IPS-18a (cell line): ENCODE results near the gene DNMBP.
"Not testable (repeated sequence)": the region's sequence is repeated elsewhere in the genome, so short reads cannot be mapped to it uniquely, and the experiment has no call there.

Source experiments
- H3K27ac ChIP-seq: one replicate; pipeline ENCODE4 v1.5.1; 2013; ENCODE audit warnings: low read length
- H3K27me3 ChIP-seq: one replicate; pipeline ENCODE4 v1.6.1; 2013; ENCODE audit warnings: mild to moderate bottlenecking, low read length; ENCODE audit not compliant: control insufficient read depth, insufficient read depth
- H3K36me3 ChIP-seq: one replicate; pipeline ENCODE4 v1.6.1; 2013; ENCODE audit warnings: low read depth, low read length; ENCODE audit not compliant: control insufficient read depth
- H3K4me1 ChIP-seq: one replicate; pipeline ENCODE4 v1.6.1; 2013; ENCODE audit warnings: low read depth, low read length; ENCODE audit not compliant: control insufficient read depth
- H3K4me3 ChIP-seq: one replicate; pipeline ENCODE4 v1.5.1; 2013; ENCODE audit warnings: low read length
- H3K9ac ChIP-seq: one replicate; pipeline ENCODE4 v1.6.1; 2013; ENCODE audit warnings: mild to moderate bottlenecking, low read length, moderate library complexity
- H3K9me3 ChIP-seq: one replicate; pipeline ENCODE4 v1.6.1; 2013; ENCODE audit warnings: low read depth, low read length; ENCODE audit not compliant: control insufficient read depth

Gene DNMBP

GRCh38 chr10:99995713-99996112 lies 14.0 kb downstream of the DNMBP start:
- Histone ChIP-seq H3K4me1 (no peaks in the 10 kb centered on the region), H3K36me3 (no peaks in the 10 kb centered on the region), H3K9me3 (no peaks in the 10 kb centered on the region), H3K4me3 (no peak overlapping the region), H3K27ac (no peak overlapping the region), H3K9ac (no peak overlapping the region), H3K27me3 (no peaks in the 10 kb centered on the region)

GRCh38 chr10:99995269-99995668 lies 14.5 kb downstream of the DNMBP start:
- H3K27ac ChIP-seq = no peak overlapping the region
- H3K4me1 ChIP-seq = no peaks in the 10 kb centered on the region
- H3K36me3 ChIP-seq = no peaks in the 10 kb centered on the region
- H3K9ac ChIP-seq = no peak overlapping the region
- no peaks in the 10 kb centered on the region for H3K9me3 ChIP-seq
- H3K4me3 ChIP-seq = no peak overlapping the region
- no peaks in the 10 kb centered on the region for H3K27me3 ChIP-seq

- H3K27ac ChIP-seq = no peak overlapping the region
These were observed 14.9 kb downstream of the DNMBP start for GRCh38 chr10:99994801-99995200.

GRCh38 chr10:99993701-99994689 lies 15.8 kb downstream of the DNMBP start:
- no peaks in the 10 kb centered on the region for H3K27me3 ChIP-seq
- no peak overlapping the region for H3K9ac ChIP-seq
- H3K4me1 ChIP-seq = no peaks in the 10 kb centered on the region
- no peaks in the 10 kb centered on the region for H3K36me3 ChIP-seq
- H3K27ac ChIP-seq = no peak overlapping the region
- no peaks in the 10 kb centered on the region for H3K9me3 ChIP-seq
- H3K4me3 ChIP-seq = no peak overlapping the region

More at GRCh38 chr10:99994801-99995200, 14.9 kb downstream of the DNMBP start:
- H3K36me3 ChIP-seq = no peaks in the 10 kb centered on the region
- H3K27me3 ChIP-seq = no peaks in the 10 kb centered on the region
- H3K9me3 ChIP-seq = no peaks in the 10 kb centered on the region
- H3K4me3 ChIP-seq = no peak overlapping the region
- no peak overlapping the region for H3K9ac ChIP-seq
- H3K4me1 ChIP-seq = no peaks in the 10 kb centered on the region

GRCh38 chr10:99985637-99986036 lies 24.1 kb downstream of the DNMBP start:
- H3K9me3 ChIP-seq, H3K36me3 ChIP-seq, H3K27ac ChIP-seq, H3K4me1 ChIP-seq, H3K27me3 ChIP-seq, H3K9ac ChIP-seq, H3K4me3 ChIP-seq: not testable (repeated sequence)

- Histone ChIP-seq H3K9ac (no peak overlapping the region), H3K27ac (no peak overlapping the region), H3K36me3 (no peaks in the 10 kb centered on the region), H3K4me3 (no peak overlapping the region), H3K4me1 (no peaks in the 10 kb centered on the region), H3K9me3 (no peaks in the 10 kb centered on the region), H3K27me3 (no peaks in the 10 kb centered on the region)
These were observed 25.3 kb downstream of the DNMBP start for GRCh38 chr10:99984211-99985034.

GRCh38 chr10:99983280-99983988 lies 26.3 kb downstream of the DNMBP start:
- no peak overlapping the region for H3K9ac ChIP-seq
- H3K4me3 ChIP-seq = no peak overlapping the region
- H3K36me3 ChIP-seq = no peaks in the 10 kb centered on the region
- H3K27ac ChIP-seq = no peak overlapping the region
- no peaks in the 10 kb centered on the region for H3K9me3 ChIP-seq
- no peaks in the 10 kb centered on the region for H3K27me3 ChIP-seq
- no peaks in the 10 kb centered on the region for H3K4me1 ChIP-seq

- Histone ChIP-seq H3K27ac (no peak overlapping the region), H3K9me3 (no peaks in the 10 kb centered on the region), H3K27me3 (no peaks in the 10 kb centered on the region), H3K36me3 (no peaks in the 10 kb centered on the region), H3K9ac (no peak overlapping the region), H3K4me1 (peaks cover 4% of the 10 kb centered on the region), H3K4me3 (no peak overlapping the region)
These were observed 27.0 kb downstream of the DNMBP start for GRCh38 chr10:99982728-99983127.

GRCh38 chr10:99981581-99982199 lies 28.1 kb downstream of the DNMBP start:
- H3K36me3 ChIP-seq = no peaks in the 10 kb centered on the region
- H3K4me1 ChIP-seq = peaks cover 5% of the 10 kb centered on the region
- no peak overlapping the region for H3K9ac ChIP-seq
- no peaks in the 10 kb centered on the region for H3K27me3 ChIP-seq
- no peaks in the 10 kb centered on the region for H3K9me3 ChIP-seq
- no peak overlapping the region for H3K27ac ChIP-seq
- no peak overlapping the region for H3K4me3 ChIP-seq

- H3K4me1 ChIP-seq = peaks cover 5% of the 10 kb centered on the region
- no peak overlapping the region for H3K9ac ChIP-seq
- no peak overlapping the region for H3K4me3 ChIP-seq
- H3K36me3 ChIP-seq = no peaks in the 10 kb centered on the region
- no peak overlapping the region for H3K27ac ChIP-seq
- no peaks in the 10 kb centered on the region for H3K27me3 ChIP-seq
- H3K9me3 ChIP-seq = no peaks in the 10 kb centered on the region
These were observed 30.6 kb downstream of the DNMBP start for GRCh38 chr10:99979066-99979685.
